ENCODE measurements around the gene NTN5. TPM values are rescaled to one million over a fixed set of nuclear protein-coding genes. Genes with fewer than 3 reads are reported as not detected.
A peak's percentile ranks its signal among the peaks of the same experiment; 100 is the strongest.

Gene NTN5
- total RNA-seq, 4 donors from 2014 or later: 0.64 to 2.2 (median 1.3) TPM

DNA sequence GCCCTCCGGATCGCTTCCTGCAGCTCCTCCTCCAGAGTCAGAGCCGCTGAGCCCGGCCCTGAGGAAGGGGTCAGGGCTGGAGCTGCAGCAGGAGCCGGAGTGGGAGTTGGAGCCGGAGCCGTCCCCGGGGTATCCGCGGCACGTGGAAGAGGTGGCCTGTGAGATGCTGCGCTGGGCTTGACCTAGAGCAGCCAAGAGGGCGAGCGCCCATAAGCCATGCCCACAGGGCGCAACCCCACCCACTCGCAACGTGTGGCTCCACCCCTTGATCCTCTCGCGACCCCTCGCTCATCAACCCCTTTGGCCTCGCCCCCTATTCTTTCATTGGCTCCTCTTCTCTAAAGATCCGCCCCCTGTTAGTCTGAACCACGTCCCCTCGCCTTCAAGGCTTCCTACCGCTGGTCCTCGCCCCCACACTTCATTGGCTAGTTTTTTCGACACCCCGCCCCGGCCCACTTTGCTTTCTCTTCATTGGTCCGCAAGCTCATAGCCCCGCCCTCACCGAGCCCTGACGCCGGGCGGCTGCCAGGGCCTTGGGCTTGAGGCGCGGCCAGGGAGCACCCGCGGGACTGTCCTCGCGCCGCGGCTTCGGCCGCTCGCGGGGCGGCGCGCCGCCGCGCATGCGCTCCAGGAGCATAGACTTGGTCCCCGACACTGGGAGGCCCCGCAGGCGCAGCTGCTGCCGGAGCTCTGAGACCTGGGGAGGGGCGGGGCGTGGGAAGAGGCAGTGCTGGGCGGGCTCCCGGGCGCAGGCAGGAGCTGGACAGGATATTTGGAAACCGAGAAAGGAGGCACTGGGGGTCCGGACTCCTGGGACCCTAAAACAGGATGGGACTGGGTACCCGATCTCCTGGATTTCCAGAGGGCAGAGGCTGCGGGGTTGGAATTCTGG, 41.3 kb upstream of the NTN5 start:
- peak overlapping the region; percentile 66 for H3K27ac ChIP-seq
- WGBS: under 1% methylated on average over 37 of the region's 67 CpGs
- no peaks in the 10 kb centered on the region for H3K27me3 ChIP-seq
- H3K36me3 ChIP-seq: no peaks in the 10 kb centered on the region
- peak overlapping the region; percentile 56 for H3K4me3 ChIP-seq
- DNase-seq (ENCODE audit: low spot score in 2 of 2): peak; percentile 99 to 100
- H3K9me3 ChIP-seq: no peaks in the 10 kb centered on the region
- H3K4me1 ChIP-seq: peaks cover 40% of the 10 kb centered on the region
- TF ChIP-seq, protein P1, sequence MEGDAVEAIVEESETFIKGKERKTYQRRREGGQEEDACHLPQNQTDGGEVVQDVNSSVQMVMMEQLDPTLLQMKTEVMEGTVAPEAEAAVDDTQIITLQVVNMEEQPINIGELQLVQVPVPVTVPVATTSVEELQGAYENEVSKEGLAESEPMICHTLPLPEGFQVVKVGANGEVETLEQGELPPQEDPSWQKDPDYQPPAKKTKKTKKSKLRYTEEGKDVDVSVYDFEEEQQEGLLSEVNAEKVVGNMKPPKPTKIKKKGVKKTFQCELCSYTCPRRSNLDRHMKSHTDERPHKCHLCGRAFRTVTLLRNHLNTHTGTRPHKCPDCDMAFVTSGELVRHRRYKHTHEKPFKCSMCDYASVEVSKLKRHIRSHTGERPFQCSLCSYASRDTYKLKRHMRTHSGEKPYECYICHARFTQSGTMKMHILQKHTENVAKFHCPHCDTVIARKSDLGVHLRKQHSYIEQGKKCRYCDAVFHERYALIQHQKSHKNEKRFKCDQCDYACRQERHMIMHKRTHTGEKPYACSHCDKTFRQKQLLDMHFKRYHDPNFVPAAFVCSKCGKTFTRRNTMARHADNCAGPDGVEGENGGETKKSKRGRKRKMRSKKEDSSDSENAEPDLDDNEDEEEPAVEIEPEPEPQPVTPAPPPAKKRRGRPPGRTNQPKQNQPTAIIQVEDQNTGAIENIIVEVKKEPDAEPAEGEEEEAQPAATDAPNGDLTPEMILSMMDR (IDR thresholded peaks at IDR 0.05): no peak
- no peak for TF ChIP-seq EP300 (IDR thresholded peaks at IDR 0.05)
- TF ChIP-seq POLR2AphosphoS5 (IDR thresholded peaks at IDR 0.05): no peak
- TF ChIP-seq POLR2A (IDR thresholded peaks at IDR 0.05): no peak

DNA sequence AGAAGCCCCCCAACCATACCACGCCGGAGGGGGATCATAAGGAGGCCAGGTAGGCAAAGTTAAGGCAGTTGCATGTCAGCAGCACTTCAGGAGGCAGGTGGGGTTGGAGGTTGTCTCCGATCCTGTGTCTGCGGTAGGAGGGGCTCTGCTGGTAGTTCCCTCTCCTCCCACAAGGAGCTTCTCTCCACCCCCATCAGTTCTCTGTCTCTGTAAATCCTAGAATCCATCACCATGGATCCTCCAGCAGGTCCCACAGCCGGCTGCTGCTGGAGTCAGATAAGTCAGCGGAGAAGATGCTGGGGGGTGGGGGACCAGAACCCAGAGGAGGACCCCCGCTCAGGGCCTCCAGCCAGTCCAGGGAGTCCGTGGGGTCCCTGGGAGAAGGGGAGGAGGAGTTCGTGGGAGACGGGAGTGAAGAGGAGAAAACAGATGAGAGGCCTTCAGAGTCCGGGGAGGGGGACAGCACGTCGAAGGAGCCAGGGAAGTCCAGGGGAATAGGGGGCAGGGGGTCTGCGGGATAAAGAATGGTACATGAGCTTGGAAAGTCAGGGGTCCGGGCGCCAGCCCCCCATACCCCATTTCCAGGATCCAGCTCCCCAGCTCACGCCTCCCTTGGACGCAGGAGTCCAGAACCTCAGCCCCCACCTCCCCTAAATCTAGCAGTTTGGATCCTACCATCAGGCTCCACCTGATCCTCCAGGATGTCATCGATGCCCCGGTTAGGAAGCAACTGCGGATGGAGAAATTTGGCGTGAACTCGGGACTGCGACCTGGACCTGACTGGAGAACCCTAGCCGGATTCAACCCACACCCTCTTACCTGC, 40.4 kb upstream of the NTN5 start:
- H3K27me3 ChIP-seq: no peaks in the 10 kb centered on the region
- no peak for DNase-seq (ENCODE audit: low spot score in 2 of 2)
- H3K27ac ChIP-seq: no peak overlapping the region
- H3K4me1 ChIP-seq: peaks cover 40% of the 10 kb centered on the region
- peak overlapping the region; percentile 56 for H3K4me3 ChIP-seq
- no peaks in the 10 kb centered on the region for H3K9me3 ChIP-seq
- WGBS: 33% methylated on average over 16 of the region's 25 CpGs
- TF ChIP-seq POLR2AphosphoS5 (IDR thresholded peaks at IDR 0.05) (no peak), POLR2A (IDR thresholded peaks at IDR 0.05) (no peak), EP300 (IDR thresholded peaks at IDR 0.05) (no peak)
- TF ChIP-seq, protein P1 (IDR thresholded peaks at IDR 0.05): no peak
- no peaks in the 10 kb centered on the region for H3K36me3 ChIP-seq

DNA sequence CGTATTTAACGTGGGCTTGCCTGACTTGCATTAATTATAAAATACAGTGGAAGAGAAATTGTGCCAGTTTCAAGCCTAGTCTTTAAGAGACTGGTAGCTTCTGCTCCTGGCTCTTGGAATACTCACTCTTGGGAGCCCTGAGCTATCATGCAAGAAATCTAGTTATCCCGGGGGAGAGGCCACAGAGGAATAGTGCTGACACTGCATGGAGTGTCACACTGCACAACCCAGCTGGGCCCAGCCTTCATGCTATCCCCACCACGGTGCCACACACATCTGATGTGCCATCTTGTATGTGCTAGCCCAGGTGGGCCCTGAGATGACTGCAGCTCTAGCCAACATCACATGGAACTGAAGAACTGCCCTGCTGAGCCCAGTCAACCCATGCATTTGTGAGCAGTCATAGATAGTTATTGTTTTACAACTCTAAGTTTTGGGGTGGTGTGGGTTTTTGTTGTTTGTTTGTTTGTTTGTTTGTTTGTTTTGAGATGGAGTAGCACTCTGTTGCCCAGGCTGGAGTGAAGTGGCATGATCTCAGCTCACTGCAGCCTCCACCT, 38.4 kb upstream of the NTN5 start:
- TF ChIP-seq EP300 (IDR thresholded peaks at IDR 0.05) (no peak), POLR2AphosphoS5 (IDR thresholded peaks at IDR 0.05) (no peak), POLR2A (IDR thresholded peaks at IDR 0.05) (no peak)
- TF ChIP-seq, protein P1 (IDR thresholded peaks at IDR 0.05): no peak
- H3K9me3 ChIP-seq: no peaks in the 10 kb centered on the region
- DNase-seq (ENCODE audit: low spot score in 2 of 2): no peak

DNA sequence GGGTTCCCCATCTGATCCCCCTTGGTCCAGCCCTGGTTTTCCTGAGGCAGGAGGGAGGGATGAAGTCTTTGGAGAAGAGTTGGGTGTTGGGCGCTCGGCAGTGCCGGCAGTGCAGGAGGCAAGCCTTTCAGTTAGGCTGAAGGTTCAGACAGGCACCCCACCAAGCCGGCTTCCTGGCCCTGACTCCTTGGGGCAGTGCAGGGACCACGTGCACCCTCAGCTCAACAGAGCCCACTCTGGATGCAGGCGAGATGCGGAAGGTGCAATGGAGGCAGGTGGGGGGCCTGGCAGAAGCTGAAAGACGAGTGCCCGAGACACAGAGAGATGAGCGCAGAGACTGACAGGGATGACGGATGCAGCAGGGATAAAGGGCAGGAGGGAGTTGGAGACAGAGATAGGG, 35.7 kb upstream of the NTN5 start:
- 71% methylated on average over 10 of the region's 11 CpGs for WGBS
- no peak for TF ChIP-seq POLR2A (IDR thresholded peaks at IDR 0.05)
- TF ChIP-seq, protein P1 (IDR thresholded peaks at IDR 0.05): no peak
- no peak for TF ChIP-seq POLR2AphosphoS5 (IDR thresholded peaks at IDR 0.05)
- no peak for TF ChIP-seq EP300 (IDR thresholded peaks at IDR 0.05)
- Histone ChIP-seq H3K9me3 (no peaks in the 10 kb centered on the region), H3K27ac (no peak overlapping the region), H3K4me3 (no peak overlapping the region), H3K36me3 (peaks cover 5% of the 10 kb centered on the region), H3K4me1 (peaks cover 7% of the 10 kb centered on the region), H3K27me3 (no peaks in the 10 kb centered on the region)
- no peak for DNase-seq (ENCODE audit: low spot score in 2 of 2)

More for the DNA sequence above, 38.4 kb upstream of the NTN5 start:
- H3K36me3 ChIP-seq: no peaks in the 10 kb centered on the region
- no peaks in the 10 kb centered on the region for H3K27me3 ChIP-seq
- no peak overlapping the region for H3K4me3 ChIP-seq
- H3K27ac ChIP-seq: no peak overlapping the region
- H3K4me1 ChIP-seq: peaks cover 30% of the 10 kb centered on the region
- WGBS: 89% methylated on average over 3 of the region's 4 CpGs

All from suprapubic skin (tissue), 4 donors.